ENCODE measurements around the gene PHKG1.

Gene PHKG1

GRCh38 chr7:56110611-56111010, 17.9 kb upstream of the PHKG1 start:
- Histone ChIP-seq H3K36me3 (ENCODE audit: insufficient read depth, low read length) (no peaks in the 10 kb centered on the region), H3K27me3 (ENCODE audit: insufficient read depth, low read length, poor library complexity) (no peaks in the 10 kb centered on the region), H3K4me1 (ENCODE audit: insufficient read depth, low read length) (peaks cover 8% of the 10 kb centered on the region), H3K4me3 (ENCODE audit: low read depth in 1 of 2, low read length in 2 of 2) (no peak overlapping the region), H3K4me2 (ENCODE audit: insufficient read depth, low read length) (no peak overlapping the region), H3K9me3 (ENCODE audit: insufficient read depth, low read length, severe bottlenecking) (peaks cover 4% of the 10 kb centered on the region), H3K9ac (ENCODE audit: low read depth, low read length) (no peak overlapping the region), H3K27ac (ENCODE audit: low read length) (no peak overlapping the region), H2AFZ (ENCODE audit: low read depth, low read length) (no peak overlapping the region), H3K79me2 (ENCODE audit: insufficient read depth, low read length) (peaks cover 14% of the 10 kb centered on the region), H4K20me1 (ENCODE audit: insufficient read depth, low read length) (peaks cover 5% of the 10 kb centered on the region)
- TF ChIP-seq CTCF (IDR thresholded peaks at IDR 0.05; ENCODE audit: borderline replicate concordance, extremely low read depth, low read length, poor library complexity, severe bottlenecking) (no peak), EZH2 (IDR thresholded peaks at IDR 0.05; ENCODE audit: borderline replicate concordance, low read depth, low read length, severe bottlenecking) (no peak)
- ATAC-seq (ENCODE audit: insufficient read depth, low read depth) (no peak), DNase-seq (no peak)

GRCh38 chr7:56107954-56108258, 15.2 kb upstream of the PHKG1 start:
- Histone ChIP-seq H3K27ac (ENCODE audit: low read length) (no peak overlapping the region), H3K79me2 (ENCODE audit: insufficient read depth, low read length) (peaks cover 40% of the 10 kb centered on the region), H3K9ac (ENCODE audit: low read depth, low read length) (no peak overlapping the region), H3K4me2 (ENCODE audit: insufficient read depth, low read length) (no peak overlapping the region), H3K4me1 (ENCODE audit: insufficient read depth, low read length) (peaks cover 29% of the 10 kb centered on the region), H3K9me3 (ENCODE audit: insufficient read depth, low read length, severe bottlenecking) (peaks cover 4% of the 10 kb centered on the region), H3K4me3 (ENCODE audit: low read depth in 1 of 2, low read length in 2 of 2) (0 out of 4 replicates have a peak overlapping the region, but pooled peaks of 1 of the 2 experiments have one; percentile 84), H3K36me3 (ENCODE audit: insufficient read depth, low read length) (peaks cover 24% of the 10 kb centered on the region), H3K27me3 (ENCODE audit: insufficient read depth, low read length, poor library complexity) (no peaks in the 10 kb centered on the region), H2AFZ (ENCODE audit: low read depth, low read length) (peak overlapping the region; percentile 91), H4K20me1 (ENCODE audit: insufficient read depth, low read length) (peaks cover 29% of the 10 kb centered on the region)
- DNase-seq (no peak), ATAC-seq (ENCODE audit: insufficient read depth, low read depth) (no peak)
- TF ChIP-seq EZH2 (IDR thresholded peaks at IDR 0.05; ENCODE audit: borderline replicate concordance, low read depth, low read length, severe bottlenecking) (no peak), CTCF (IDR thresholded peaks at IDR 0.05; ENCODE audit: borderline replicate concordance, extremely low read depth, low read length, poor library complexity, severe bottlenecking) (no peak)

GRCh38 chr7:56106108-56107073, 13.6 kb upstream of the PHKG1 start, which contains the start of gene CHCHD2:
TSS of gene CHCHD2 (minus strand) at chr7:56106476. CDS start at chr7:56106413, 63 bp downstream.
- H3K27ac ChIP-seq (ENCODE audit: low read length): peak within 1 kb of the TSS; percentile 87
- H2AFZ ChIP-seq (ENCODE audit: low read depth, low read length): peak within 1 kb of the TSS; percentile 91

More at GRCh38 chr7:56106108-56107073, 13.6 kb upstream of the PHKG1 start, which contains the start of gene CHCHD2:
- peak; percentile 99 for ATAC-seq (ENCODE audit: insufficient read depth, low read depth)
- Histone ChIP-seq H3K9ac (ENCODE audit: low read depth, low read length) (peak within 1 kb of the TSS; percentile 84), H3K36me3 (ENCODE audit: insufficient read depth, low read length) (peaks cover 39% of the 10 kb centered on the region), H3K4me3 (ENCODE audit: low read depth in 1 of 2, low read length in 2 of 2) (peak within 1 kb of the TSS; percentile 84 to 98), H3K9me3 (ENCODE audit: insufficient read depth, low read length, severe bottlenecking) (peaks cover 4% of the 10 kb centered on the region), H3K4me1 (ENCODE audit: insufficient read depth, low read length) (peaks cover 29% of the 10 kb centered on the region), H3K4me2 (ENCODE audit: insufficient read depth, low read length) (peak within 1 kb of the TSS; percentile 81), H3K27me3 (ENCODE audit: insufficient read depth, low read length, poor library complexity) (no peaks in the 10 kb centered on the region), H4K20me1 (ENCODE audit: insufficient read depth, low read length) (peaks cover 32% of the 10 kb centered on the region), H3K79me2 (ENCODE audit: insufficient read depth, low read length) (peaks cover 43% of the 10 kb centered on the region)
- TF ChIP-seq CTCF (IDR thresholded peaks at IDR 0.05; ENCODE audit: borderline replicate concordance, extremely low read depth, low read length, poor library complexity, severe bottlenecking) (no peak), EZH2 (IDR thresholded peaks at IDR 0.05; ENCODE audit: borderline replicate concordance, low read depth, low read length, severe bottlenecking) (no peak)
- DNase-seq: peak; percentile 97

Measured in DND-41 (cell line).